Neuronal stem cell (in vitro differentiated cells): Measurements from ENCODE around the gene CYS1.
A peak's percentile ranks its signal among the peaks of the same experiment; 100 is the strongest.

ENCODE experiments used
- DNase-seq: peaks from one replicate; pipeline ENCODE4 v3.0.0-alpha.2; 2013; ENCODE audit warnings: low spot score
- H2AFZ ChIP-seq: one replicate; pipeline ENCODE4 v1.6.1; 2013; ENCODE audit warnings: mild to moderate bottlenecking, low read length, inconsistent platforms
- H2AK5ac ChIP-seq: 2 replicates; pipeline ENCODE4 v1.6.1; 2013; ENCODE audit warnings: low read depth, mild to moderate bottlenecking, inconsistent platforms, low read length, moderate library complexity, mixed read lengths
- H2BK120ac ChIP-seq: 2 replicates; pipeline ENCODE4 v1.6.1; 2013; ENCODE audit warnings: low read depth, mild to moderate bottlenecking, inconsistent platforms, low read length, moderate library complexity, mixed read lengths
- H2BK12ac ChIP-seq: one replicate; pipeline ENCODE4 v1.6.1; 2013; ENCODE audit warnings: low read length, inconsistent platforms
- H2BK15ac ChIP-seq: 2 replicates; pipeline ENCODE4 v1.6.1; 2013; ENCODE audit warnings: mild to moderate bottlenecking, low read length, inconsistent platforms, mixed read lengths
- H2BK5ac ChIP-seq: one replicate; pipeline ENCODE4 v1.6.1; 2013; ENCODE audit warnings: inconsistent platforms, mild to moderate bottlenecking, low read length, moderate library complexity
- H3K14ac ChIP-seq: one replicate; pipeline ENCODE4 v1.6.1; 2013; ENCODE audit warnings: low read length, inconsistent platforms
- H3K18ac ChIP-seq: 2 replicates; pipeline ENCODE4 v1.6.1; 2013; ENCODE audit warnings: low read length, inconsistent platforms
- H3K23ac ChIP-seq: 2 replicates; pipeline ENCODE4 v1.6.1; 2013; ENCODE audit warnings: low read depth, mild to moderate bottlenecking, mixed read lengths, low read length, inconsistent platforms; ENCODE audit not compliant: poor library complexity
- H3K27ac ChIP-seq: replicated peaks from 3 replicates; pipeline ENCODE4 v1.5.1; 2013; ENCODE audit warnings: low read length, inconsistent platforms
- H3K27me3 ChIP-seq, 3 experiments: 2 replicates each; pipeline ENCODE4 v1.6.1; 2013; ENCODE audit warnings: low read length in 3 of 3, mild to moderate bottlenecking in 2 of 3, inconsistent platforms in 1 of 3, low read depth in 1 of 3, mixed read lengths in 1 of 3, moderate library complexity in 1 of 3; ENCODE audit not compliant: control insufficient read depth in 3 of 3, insufficient read depth in 3 of 3
- H3K36me3 ChIP-seq, 2 donors: replicated peaks in 1 of 2; 2 replicates each; pipeline ENCODE4 v1.6.1; 2013; ENCODE audit warnings: low read length in 2 of 2; ENCODE audit not compliant: control insufficient read depth in 2 of 2, insufficient read depth in 2 of 2
- H3K4ac ChIP-seq: 2 replicates; pipeline ENCODE4 v1.6.1; 2013; ENCODE audit warnings: inconsistent platforms, mild to moderate bottlenecking, low read length, moderate library complexity
- H3K4me1 ChIP-seq, 2 donors: 1 replicate in 1 of 2; 2 replicates in 1 of 2; pipeline ENCODE4 v1.6.1; 2013; ENCODE audit warnings: low read length in 2 of 2, low read depth in 1 of 2; ENCODE audit not compliant: control insufficient read depth in 2 of 2, insufficient read depth in 1 of 2
- H3K4me2 ChIP-seq: one replicate; pipeline ENCODE4 v1.6.1; 2013; ENCODE audit warnings: mild to moderate bottlenecking, low read length, inconsistent platforms; ENCODE audit not compliant: insufficient read depth, poor library complexity, severe bottlenecking
- H3K4me3 ChIP-seq, 2 donors: 2 replicates each; pipeline ENCODE4 v1.5.1; 2013; ENCODE audit warnings: low read length in 2 of 2, mild to moderate bottlenecking in 2 of 2, inconsistent platforms in 1 of 2, moderate library complexity in 1 of 2
- H3K79me1 ChIP-seq: one replicate; pipeline ENCODE4 v1.6.1; 2013; ENCODE audit warnings: low read depth, mild to moderate bottlenecking, inconsistent platforms, low read length, moderate library complexity
- H3K9ac ChIP-seq: one replicate; pipeline ENCODE4 v1.6.1; 2013; ENCODE audit warnings: mild to moderate bottlenecking, low read depth, low read length, inconsistent platforms; ENCODE audit not compliant: poor library complexity
- H3K9me3 ChIP-seq, 2 donors: replicated peaks in 1 of 2; 2 replicates each; pipeline versions ENCODE3 to v1.6.1; 2013; ENCODE audit warnings: low read length in 2 of 2, mild to moderate bottlenecking in 2 of 2, inconsistent platforms in 1 of 2, low read depth in 1 of 2, mixed read lengths in 1 of 2, moderate library complexity in 1 of 2; ENCODE audit not compliant: control insufficient read depth in 2 of 2, insufficient read depth in 1 of 2
- H4K8ac ChIP-seq: one replicate; pipeline ENCODE4 v1.6.1; 2013; ENCODE audit warnings: low read depth, mild to moderate bottlenecking, inconsistent platforms, low read length, moderate library complexity
- H4K91ac ChIP-seq: one replicate; pipeline ENCODE4 v1.6.1; 2013; ENCODE audit warnings: low read length, low read depth, mild to moderate bottlenecking, inconsistent platforms; ENCODE audit not compliant: poor library complexity
- WGBS, 2 donors: extraction: QIAGEN DNeasy Blood & Tissue Kit; methylation state at CpG; one replicate each; pipeline ENCODE4 v1.1.7; 2013; ENCODE audit warnings: missing lambda C conversion rate in 2 of 2, mixed read lengths in 1 of 2; ENCODE audit not compliant: insufficient read length in 2 of 2, insufficient replicate concordance in 1 of 2; ENCODE audit errors: extremely low coverage in 2 of 2; 5-methylcytosine and 5-hydroxymethylcytosine counted together

The CYS1 gene

DNA sequence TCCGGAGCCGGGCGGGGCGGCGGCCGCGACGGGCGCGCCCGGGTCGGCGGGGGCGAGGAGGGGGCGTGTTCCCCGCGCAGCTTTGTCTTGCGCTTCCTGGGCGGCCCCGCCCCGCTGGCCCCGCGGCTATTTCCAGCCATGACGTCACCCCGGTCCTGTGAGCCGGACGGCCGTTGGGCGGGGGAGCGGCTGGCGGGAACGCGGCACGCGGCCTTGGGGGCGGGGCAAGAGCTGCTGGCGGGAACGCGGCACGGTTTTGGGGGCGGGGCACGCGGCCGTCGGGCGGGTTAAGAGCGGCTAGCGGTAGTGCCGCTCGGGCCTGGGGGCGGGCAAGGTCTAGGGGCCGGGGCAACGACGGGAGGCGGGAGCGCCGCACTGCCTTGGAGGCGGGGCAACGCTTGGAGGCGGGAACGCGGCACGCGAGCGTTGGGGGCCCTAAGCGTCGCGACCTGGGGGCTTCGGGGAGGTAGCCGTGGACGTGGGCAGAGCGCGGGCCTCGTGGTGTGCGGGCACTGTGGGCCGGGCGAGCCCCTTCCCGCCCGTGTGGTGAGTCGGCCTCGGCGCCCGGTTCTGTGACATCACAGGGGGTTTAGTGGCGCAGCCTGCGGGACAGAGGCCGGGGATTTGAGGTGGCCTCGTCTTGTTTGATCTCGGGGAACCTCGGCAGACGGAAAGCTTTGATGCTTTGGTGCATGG lies 36.2 kb downstream of the CYS1 start:
- Histone ChIP-seq H3K4ac (peak overlapping the region; percentile 66), H3K79me1 (peaks cover 4% of the 10 kb centered on the region), H3K4me3 (peak overlapping the region in 1 of 2 donors; percentile 73), H3K23ac (peak overlapping the region; percentile 91), H3K27ac (no peak overlapping the region), H3K14ac (no peak overlapping the region), H3K4me2 (peak overlapping the region; percentile 69), H2AK5ac (peak overlapping the region; percentile 75), H4K8ac (no peak overlapping the region), H3K18ac (peak overlapping the region; percentile 94), H3K4me1 (peaks cover 3 to 10% of the 10 kb centered on the region in 2 donors), H3K9me3 (peaks cover 6 to 12% of the 10 kb centered on the region in 2 donors), H2BK12ac (peak overlapping the region; percentile 99), H4K91ac (no peak overlapping the region), H2BK5ac (no peak overlapping the region), H3K36me3 (peaks cover 0 to 38% of the 10 kb centered on the region in 2 donors), H3K27me3 (peaks cover 0 to 12% (median 0%) of the 10 kb centered on the region in 3 experiments), H2AFZ (peak overlapping the region; percentile 92), H2BK120ac (no peak overlapping the region), H2BK15ac (peak overlapping the region; percentile 37), H3K9ac (no peak overlapping the region)
- peak; percentile 59 for DNase-seq
- no CpG with 5 or more reads among the region's 90 CpGs for WGBS, 2 donors

DNA sequence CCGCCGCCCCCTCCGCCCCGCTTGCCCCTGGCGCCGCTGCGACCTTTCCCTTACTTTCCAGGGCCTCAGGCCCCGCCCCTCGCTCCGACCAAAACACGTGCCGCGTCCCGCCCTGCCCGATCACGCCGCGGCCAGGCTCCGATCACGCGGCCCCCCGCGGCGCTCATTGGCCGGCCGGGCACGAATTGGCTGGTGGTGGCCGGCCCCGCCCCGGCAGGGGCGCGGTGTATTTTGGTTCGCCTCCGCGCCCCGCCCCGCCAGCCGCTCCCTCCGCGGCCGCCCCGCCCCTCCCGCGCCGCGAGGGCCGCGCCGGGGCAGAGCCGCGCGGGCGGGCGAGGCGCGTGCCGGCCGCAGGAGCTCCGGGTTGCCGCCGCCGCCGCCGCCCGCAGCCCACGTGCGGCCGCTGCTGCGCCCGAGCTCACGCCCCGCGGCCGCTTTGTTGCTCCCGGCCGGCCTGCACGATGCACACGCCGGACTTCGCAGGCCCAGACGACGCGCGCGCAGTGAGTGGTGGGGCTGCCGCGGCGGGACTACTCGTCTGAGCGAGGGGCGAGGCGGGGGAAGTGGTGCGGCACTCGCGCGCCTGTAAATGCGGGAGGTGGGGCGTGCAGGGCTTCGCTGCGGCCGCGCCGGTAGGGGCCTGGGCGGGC lies 36.8 kb downstream of the CYS1 start, which contains the start of gene KLF11:
Gene KLF11, plus strand, starts transcription at position 295 of the 650 bp plus-strand sequence. Its CDS starts 167 bp downstream, at position 462.
- H4K91ac ChIP-seq = no peak within 1 kb of the TSS
- peak within 1 kb of the TSS; percentile 56 for H3K14ac ChIP-seq
- H2AFZ ChIP-seq = peak within 1 kb of the TSS; percentile 92
- peak; percentile 57 for DNase-seq
- peaks cover 4% of the 10 kb centered on the region for H3K79me1 ChIP-seq
- H2BK12ac ChIP-seq = peak within 1 kb of the TSS; percentile 99
- H3K9me3 ChIP-seq = peaks cover 6 to 12% of the 10 kb centered on the region in 2 donors
- peaks cover 3 to 10% of the 10 kb centered on the region in 2 donors for H3K4me1 ChIP-seq
- H3K27ac ChIP-seq = no peak within 1 kb of the TSS
- peak within 1 kb of the TSS; percentile 90 for H3K9ac ChIP-seq
- peaks cover 0 to 12% (median 0%) of the 10 kb centered on the region in 3 experiments for H3K27me3 ChIP-seq
- H3K23ac ChIP-seq = peak within 1 kb of the TSS; percentile 91
- no peak within 1 kb of the TSS for H2BK5ac ChIP-seq
- peak within 1 kb of the TSS; percentile 77 for H2AK5ac ChIP-seq
- no CpG with 5 or more reads among the region's 104 CpGs for WGBS, 2 donors
- H4K8ac ChIP-seq = no peak within 1 kb of the TSS
- peaks cover 0 to 33% of the 10 kb centered on the region in 2 donors for H3K36me3 ChIP-seq
- H3K4me3 ChIP-seq = peak within 1 kb of the TSS; percentile 73
- H3K18ac ChIP-seq = peak within 1 kb of the TSS; percentile 99
- peak within 1 kb of the TSS; percentile 66 for H3K4ac ChIP-seq
- H2BK120ac ChIP-seq = no peak within 1 kb of the TSS
- H3K4me2 ChIP-seq = peak within 1 kb of the TSS; percentile 69
- peak within 1 kb of the TSS; percentile 37 for H2BK15ac ChIP-seq

DNA sequence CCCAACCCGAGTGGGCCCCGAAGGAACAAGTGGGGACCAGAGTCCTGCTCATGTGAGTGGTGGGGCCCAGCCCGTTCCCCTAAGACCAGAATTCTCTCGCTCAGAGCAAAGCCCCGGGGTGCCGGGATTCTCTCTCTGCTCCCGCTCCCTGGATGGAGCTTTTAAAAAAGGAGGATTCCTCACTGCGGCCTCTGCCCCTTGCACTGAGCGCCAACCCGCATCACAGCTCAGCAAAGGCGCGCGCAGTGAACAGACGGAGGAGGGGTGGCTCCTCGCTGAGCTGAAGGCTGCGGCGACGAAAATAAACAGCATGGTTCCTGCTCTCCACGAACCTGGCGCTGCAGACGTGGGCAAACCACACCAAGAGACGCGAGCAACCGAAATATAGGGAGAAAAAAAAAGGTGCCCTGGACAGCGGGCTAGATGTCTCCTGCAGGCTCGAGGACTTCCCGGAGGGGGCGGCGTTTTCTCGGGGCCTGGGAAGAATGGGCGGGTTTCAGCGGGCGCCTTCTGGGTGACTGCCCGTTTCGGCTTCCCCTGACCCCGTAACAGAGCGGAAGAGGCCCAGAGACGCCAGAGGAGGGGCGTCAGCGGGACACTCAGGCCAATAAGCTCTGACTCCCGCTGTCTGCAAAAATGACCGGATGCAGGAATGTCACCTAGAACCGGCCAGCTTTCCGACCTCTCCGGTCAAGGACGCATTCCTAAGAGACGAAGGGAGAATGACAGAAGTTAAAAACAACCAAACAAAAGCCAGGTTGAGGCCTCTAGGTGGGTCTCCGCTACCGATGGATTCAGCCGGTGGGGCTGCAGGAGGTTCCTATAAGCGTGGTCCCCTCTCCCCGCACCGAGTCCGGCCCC lies 37.7 kb downstream of the CYS1 start:
- Histone ChIP-seq H2AK5ac (peak overlapping the region; percentile 77), H2BK120ac (no peak overlapping the region), H4K91ac (no peak overlapping the region), H3K4ac (no peak overlapping the region), H2BK15ac (peak overlapping the region; percentile 12), H3K9me3 (peaks cover 6 to 12% of the 10 kb centered on the region in 2 donors), H3K4me1 (peaks cover 3 to 10% of the 10 kb centered on the region in 2 donors), H3K18ac (peak overlapping the region; percentile 9), H3K4me2 (peak overlapping the region; percentile 64), H3K36me3 (peaks cover 0 to 24% of the 10 kb centered on the region in 2 donors), H3K4me3 (peak overlapping the region; percentile 57 to 73), H3K27ac (no peak overlapping the region), H2BK5ac (no peak overlapping the region), H3K23ac (no peak overlapping the region), H3K9ac (no peak overlapping the region), H3K14ac (peak overlapping the region; percentile 14), H4K8ac (no peak overlapping the region), H2BK12ac (no peak overlapping the region), H3K79me1 (peaks cover 4% of the 10 kb centered on the region), H2AFZ (peak overlapping the region; percentile 86), H3K27me3 (peaks cover 0 to 12% (median 0%) of the 10 kb centered on the region in 3 experiments)
- no peak for DNase-seq
- no CpG with 5 or more reads among the region's 54 CpGs for WGBS, 2 donors
